MV-4-11 (cell line): ENCODE data around the gene FAM184A.
"Not testable (repeated sequence)": the region's sequence is repeated elsewhere in the genome, so short reads cannot be mapped to it uniquely, and the experiment has no call there.

Experiments
- DNase-seq: peaks from one replicate; lab custom pipeline; 2025; lab: John Stamatoyannopoulos, UW

FAM184A gene, protein sequence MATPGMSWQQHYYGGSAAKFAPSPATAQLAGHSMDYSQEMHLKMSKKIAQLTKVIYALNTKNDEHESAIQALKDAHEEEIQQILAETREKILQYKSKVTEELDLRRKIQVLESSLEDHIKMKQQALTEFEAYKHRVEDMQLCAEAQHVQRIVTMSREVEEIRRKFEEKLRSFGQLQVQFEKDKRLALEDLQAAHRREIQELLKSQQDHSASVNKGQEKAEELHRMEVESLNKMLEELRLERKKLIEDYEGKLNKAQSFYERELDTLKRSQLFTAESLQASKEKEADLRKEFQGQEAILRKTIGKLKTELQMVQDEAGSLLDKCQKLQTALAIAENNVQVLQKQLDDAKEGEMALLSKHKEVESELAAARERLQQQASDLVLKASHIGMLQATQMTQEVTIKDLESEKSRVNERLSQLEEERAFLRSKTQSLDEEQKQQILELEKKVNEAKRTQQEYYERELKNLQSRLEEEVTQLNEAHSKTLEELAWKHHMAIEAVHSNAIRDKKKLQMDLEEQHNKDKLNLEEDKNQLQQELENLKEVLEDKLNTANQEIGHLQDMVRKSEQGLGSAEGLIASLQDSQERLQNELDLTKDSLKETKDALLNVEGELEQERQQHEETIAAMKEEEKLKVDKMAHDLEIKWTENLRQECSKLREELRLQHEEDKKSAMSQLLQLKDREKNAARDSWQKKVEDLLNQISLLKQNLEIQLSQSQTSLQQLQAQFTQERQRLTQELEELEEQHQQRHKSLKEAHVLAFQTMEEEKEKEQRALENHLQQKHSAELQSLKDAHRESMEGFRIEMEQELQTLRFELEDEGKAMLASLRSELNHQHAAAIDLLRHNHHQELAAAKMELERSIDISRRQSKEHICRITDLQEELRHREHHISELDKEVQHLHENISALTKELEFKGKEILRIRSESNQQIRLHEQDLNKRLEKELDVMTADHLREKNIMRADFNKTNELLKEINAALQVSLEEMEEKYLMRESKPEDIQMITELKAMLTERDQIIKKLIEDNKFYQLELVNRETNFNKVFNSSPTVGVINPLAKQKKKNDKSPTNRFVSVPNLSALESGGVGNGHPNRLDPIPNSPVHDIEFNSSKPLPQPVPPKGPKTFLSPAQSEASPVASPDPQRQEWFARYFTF

DNA sequence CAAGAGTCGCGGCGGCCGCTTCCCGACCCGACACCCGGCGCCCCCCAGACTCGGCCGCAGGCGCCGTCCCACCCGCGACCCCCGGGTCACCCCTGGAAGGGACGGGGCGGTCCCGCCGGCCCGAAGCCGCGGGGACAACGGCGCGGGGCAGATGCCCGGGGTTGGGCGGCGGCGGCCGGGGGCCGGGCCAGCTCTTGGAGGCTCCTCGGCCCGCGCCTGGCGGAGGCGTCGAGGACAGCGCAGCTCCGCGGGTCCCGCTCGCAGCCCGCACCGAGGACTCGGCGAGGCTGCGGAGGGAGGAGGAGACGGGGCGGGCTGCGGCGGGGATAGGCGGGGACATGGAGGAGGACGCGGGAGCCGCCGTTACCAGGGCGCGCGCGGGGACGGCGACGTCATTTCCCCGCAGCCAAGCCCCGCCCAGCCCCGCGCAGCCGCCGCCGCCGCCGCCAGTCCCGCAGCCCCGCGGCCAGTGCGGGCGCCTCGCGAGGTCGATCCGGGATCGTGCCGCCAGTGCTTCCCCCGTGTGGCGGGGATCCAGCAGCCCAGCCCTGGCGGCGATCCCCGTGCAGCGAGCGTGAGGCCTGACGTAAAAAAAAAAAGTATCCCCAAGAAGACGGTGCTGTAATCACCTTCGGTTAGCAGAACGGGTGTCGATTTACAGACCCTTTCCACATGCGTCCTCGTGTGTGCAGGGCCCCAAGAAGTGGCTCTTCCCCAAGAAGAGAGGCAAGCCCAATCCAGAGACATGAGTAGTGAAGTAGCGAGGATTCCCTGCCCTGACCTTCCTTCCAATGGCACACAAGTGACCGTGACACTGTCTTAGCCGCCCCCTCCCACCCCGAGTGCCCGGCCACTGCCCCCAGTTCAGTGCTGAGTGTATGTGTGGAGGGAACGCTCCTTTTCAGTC, at the start of gene FAM184A:
FAM184A (minus strand) TSS at position 289 of the 907 bp plus-strand sequence. CDS start 365 bp downstream, outside the sequence.
- DNase-seq, result peak; percentile 20

DNA sequence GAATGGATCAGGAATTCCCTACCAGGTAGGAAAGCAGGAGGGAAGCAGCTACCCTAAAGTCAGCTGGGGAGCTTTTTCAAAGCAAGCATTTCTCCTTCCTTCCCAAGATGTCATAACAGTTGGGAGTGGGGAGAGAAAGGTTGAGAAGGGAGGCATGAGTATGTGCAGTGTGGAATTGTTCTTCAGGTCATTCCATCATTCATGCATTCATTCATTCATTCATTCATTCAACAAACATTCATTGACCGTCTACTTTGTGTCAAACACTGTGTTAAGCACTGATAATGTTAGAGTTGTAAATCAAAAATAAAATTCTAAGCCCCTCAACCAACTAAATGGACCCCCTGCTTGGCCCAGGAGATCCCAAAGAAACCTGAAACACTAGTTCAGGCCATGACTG, 49.2 kb upstream of the FAM184A start:
- DNase-seq, result no peak

DNA sequence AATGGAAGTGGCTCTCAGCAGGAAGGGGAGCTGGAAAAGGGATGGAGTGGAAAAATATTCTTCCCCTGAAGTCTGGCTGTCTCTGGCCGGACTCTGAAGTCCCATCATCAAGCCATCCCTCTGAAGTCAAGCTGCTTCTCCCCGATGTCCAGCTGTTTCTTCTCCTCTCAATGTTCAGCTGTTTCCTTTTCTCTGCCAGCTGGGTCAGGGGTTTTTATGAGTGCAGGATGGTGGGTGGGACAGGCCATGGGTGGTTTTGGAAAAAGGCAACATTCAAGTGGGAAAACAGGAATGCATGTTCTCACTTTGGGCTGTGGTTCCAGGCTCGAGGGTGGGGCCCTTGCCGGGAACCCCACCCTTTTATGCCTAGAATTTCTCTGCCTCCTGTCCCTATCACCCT, 48.4 kb upstream of the FAM184A start:
- DNase-seq, result no peak

DNA sequence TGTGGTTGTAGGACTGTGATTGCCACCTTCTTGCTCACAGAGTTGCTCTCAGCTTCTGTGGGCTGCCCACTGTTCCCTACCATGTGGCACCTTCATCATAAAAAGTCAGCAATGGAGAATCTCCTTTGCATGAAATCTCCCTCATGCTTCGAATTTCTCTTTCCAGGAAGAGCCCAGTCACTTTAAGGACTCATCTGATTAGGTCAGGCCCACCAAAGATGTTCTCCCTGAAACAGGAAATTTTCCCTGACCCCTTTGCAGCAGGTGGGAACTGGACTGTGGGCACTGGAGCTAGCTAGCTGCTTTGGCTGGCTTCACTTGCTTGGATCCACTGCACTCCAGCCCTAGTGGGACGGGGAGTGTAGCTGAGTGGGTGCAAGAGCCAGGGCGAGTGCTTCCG, 47.7 kb upstream of the FAM184A start:
- DNase-seq, result no peak

DNA sequence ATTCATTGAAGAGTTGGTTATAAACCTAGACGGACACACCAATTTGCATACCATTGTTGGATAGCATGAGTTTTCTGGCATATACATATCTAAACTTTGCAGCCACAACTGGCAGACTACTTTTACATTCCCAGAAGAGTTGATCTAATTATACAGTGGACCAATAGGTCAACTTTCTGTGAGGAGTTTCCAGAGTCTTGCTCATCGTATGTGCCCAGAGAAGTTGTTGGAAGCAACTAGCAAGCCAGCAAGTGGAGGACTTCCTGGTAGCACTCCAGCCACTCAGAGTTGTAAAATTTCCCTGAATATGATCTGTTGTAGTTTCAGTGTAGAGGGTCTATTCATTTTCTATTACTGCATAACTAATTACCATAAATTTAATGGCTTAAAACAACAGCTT, 47.1 kb upstream of the FAM184A start:
- no peak for DNase-seq

DNA sequence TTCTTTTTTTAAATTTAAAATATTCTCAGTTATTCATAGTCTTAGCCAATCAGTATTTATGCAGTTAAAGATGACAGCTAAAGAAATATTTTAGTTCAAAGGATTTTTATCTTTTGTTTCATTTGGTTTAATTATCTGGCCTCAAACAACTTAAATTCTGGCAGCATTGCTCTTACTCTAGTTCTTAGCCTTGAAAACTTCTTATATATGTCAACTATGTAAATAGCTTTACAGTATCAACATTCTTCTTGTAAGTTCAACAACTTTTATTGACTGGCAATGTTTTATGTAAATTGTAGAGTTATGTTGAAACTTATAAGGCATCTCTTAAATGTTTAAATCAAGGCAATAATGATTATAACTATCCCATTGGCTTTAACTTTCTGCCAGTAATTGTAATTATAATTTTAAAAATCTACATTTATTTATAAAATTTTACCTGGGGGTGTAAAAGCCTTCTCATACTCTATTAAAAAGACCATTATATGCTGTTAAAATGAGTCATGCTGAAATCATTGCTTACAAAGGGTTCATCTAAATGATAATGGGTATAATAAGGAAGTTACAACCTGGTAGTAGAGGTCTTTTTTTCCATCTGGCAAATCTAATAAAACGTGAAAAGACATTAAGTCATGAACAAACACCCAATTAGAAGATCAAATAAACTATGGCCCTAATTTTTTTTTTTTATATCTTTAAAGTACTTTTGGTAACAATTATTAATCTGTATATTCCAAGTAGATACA, 45.8 kb upstream of the FAM184A start:
- DNase-seq, result no peak

DNA sequence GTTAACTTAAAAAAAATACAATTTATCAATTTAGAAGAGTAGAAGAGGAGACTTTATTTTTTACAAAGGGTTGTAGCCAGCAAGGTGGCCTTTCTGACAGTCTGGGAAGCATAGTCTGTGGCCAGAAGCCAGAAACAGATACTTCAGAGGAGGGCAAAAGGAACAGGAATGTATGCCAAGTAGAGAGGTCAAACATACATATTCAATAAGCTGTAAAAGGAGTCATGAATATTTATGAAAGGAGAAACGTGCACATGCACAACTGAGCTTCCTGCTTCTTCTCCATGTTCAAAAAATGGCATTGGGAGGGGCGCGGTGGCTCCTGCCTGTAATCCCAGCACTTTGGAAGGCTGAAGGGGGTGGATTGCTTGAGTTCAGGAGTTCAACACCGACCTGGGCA, 43.9 kb upstream of the FAM184A start:
- no peak for DNase-seq

DNA sequence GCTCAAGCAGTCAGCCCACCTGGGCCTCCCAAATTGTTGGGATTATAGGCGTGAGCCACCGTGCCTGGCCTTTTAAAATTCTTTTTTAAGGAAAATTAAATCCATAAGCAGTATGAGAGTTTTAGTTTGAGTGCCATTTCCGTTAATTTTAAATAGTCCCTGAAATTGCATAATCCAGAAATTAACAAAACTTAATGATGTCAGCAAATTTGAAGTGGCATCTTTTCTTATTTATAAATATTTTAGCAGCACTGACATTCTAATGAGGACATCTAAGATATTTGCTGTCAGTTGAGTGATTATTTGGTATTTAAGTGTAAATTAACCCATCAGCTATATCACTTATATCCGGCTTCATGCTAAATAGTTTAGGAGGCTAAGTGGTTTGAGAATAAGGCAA, 42.9 kb upstream of the FAM184A start:
- no peak for DNase-seq

DNA sequence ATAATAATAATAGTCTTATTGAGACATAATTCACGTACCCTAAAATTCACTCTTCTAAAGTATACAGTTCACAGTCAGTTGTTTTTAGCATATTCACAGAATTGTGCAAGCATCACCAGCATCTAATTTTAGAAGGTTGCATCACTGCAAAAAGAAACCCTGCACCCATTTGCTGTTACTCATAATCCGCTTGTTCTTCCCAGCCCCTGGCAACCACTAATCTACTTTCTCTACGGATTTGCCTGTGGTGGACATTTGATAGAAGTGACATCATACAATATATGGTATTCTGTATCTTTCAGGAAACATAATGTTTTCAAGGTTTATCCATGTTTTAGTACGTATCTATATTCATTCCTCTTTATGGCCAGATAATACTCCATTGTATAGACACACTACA, 41.5 kb upstream of the FAM184A start:
- DNase-seq, result peak; percentile 97

DNA sequence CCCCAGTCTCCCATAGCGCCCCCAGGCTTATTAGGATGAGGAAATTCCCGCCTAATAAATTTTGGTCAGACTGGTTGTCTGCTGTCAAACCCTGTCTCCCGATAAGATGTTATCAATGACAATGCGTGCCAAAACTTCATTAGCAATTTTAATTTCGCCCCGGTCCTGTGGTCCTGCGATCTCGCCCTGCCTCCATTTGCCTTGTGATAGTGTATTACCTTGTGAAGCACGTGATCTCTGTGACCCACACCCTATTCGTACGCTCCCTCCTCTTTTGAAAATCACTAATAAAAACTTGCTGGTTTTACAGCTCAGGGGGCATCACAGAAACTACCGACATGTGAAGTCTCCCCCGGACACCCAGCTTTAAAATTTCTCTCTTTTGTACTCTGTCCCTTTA, 40.6 kb upstream of the FAM184A start:
- DNase-seq, result not testable (repeated sequence)

DNA sequence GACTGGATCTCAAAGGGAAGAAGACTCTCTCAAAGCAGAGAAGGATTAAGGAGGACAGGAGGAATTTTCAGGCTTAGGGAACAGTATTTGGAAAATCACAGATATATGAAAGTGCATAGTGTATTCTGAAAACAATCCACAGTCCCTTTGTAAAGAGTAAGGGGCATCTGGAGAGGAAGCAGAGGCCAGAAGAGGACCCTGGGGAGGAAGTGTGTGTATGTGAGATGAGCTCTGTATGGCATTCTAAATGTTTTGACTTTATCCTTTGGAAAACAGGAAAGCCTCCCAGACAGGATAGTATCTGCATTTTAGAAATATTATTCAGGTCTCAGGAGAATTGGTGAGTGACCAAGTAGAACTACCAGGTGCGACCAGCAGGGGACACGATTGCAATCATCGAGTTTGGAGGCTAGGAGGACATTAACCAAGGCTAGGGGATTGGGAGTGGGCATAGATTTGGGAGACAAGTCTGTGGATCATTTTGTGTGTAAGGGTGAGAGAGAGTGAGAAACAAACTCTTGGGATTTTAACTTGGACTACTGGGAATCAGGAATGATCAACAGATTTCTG, 38.3 kb upstream of the FAM184A start:
- DNase-seq, result no peak

DNA sequence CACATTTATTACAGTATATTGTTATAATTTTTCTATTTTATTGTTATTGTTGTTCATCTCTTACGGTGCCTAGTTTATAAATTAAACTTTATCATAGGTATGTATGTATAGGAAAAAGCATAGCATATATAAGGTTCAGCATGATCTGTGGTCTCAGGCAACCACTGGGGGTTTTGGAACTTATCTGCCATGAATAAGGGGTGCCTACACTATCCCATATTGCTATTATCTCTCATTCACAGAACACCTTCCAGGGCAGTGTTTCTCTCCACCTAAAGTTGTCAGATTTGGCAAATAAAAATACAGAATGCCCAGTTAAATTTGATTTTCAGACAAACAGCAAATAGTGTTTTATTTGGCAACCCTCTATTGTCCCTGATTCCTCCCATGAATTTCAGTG, 35.5 kb upstream of the FAM184A start:
- DNase-seq, result no peak

DNA sequence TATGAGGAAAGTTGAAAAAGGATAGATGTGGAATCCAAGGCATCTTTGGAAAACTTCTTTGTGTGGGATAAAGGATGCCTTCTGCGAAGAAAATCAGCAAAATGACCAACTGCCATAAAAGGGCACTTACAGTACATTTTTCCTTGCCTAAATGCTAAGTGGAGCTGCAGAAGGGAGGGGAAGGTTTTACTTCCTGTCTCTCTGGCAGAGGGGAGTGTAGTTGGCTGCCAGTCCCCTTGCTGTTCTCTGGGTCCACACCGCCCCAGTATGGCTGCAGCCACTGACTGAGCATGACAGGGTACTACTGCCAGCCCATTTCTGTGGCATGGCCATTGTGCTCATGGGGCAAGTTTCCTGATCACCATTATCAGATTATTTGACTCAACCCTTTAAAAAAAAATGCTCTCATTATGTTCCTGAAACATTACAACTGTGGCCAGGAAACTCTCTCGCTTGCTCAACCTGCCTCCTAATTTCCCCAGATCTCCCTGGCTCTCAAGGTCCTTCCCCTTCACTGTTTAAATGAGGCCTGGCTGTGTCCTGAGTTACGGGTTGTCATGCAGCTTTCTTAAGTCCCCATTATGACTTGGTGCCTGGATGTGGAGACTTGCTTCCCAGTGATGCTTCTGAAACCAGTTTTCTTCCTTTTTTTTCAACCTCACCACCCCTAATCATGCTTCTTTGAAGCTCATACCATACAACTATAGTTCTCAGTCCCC, 34.5 kb upstream of the FAM184A start:
- DNase-seq, result peak; percentile 77

DNA sequence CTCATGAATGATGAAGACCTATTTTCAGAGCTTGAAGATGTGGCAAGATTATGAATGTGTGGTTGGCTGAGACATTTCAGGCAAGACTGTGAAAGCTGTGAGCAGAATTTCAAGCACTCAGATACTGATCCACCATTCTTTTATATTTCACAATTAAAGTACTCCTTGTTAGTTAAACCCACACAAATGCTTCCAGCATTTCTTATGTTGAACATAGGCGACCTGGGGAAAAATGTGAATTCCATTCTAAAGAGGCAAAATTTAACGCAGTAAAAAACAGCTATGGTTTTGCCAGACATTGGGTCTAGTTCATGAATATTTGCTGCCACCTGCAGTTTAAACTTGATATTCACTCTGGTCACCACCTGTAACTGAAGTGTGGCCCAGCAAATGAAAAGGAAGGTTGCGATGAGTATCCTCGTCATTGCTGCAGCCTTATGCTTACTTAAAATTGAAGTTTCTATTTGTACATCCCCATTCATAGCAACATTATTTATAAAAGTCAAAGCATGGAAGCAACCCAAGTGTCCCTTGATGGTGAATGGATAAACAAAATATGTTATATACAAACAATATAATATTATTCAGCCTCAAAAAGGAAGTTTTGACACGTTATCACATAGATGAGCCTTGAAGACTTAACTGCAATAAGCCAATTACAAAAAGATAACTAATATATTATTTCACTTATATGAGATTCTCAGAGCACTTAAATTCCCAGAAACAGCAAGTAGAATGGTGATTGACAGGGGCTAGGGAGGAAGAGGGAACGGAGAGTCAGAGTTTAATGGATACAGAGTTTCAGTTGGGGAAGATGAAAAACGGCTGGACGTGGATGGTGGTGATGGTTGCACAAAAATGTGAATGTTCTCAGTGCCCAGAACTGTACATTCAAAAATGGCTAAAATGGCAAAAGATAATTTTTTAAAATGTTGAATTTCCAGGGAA, 32.4 kb upstream of the FAM184A start:
- peak; percentile 43 for DNase-seq

DNA sequence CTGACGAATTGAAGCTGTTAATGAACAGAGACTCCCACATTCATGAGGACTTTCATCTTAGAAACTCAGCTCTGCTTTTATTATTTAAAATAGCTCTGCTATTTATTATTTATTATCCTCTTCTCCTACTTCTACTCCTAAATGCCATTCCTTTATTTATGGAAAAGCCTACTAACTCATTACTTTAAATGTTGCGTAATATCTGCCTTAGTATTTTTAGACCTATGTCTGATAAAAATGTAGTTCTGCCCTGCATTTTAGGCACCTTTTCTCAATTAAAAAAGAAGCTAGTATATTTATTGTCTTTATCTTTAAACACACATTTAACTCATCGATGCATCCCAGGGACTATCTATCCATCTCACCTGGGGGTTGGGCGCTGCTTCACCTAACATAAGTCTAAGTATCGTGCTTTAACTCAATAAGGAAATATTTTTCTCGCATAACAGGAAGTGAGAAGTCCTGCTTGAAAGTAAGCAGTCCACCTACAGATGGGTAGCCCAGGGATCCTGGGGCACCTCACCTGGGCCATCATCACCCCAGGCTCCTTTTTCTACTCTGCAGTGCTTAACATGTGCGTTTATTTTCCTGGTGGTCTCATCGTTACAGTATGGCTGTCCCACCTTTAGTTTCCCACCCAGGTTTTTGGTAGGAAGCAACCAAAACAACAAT, 31.3 kb upstream of the FAM184A start:
- DNase-seq, result no peak

DNA sequence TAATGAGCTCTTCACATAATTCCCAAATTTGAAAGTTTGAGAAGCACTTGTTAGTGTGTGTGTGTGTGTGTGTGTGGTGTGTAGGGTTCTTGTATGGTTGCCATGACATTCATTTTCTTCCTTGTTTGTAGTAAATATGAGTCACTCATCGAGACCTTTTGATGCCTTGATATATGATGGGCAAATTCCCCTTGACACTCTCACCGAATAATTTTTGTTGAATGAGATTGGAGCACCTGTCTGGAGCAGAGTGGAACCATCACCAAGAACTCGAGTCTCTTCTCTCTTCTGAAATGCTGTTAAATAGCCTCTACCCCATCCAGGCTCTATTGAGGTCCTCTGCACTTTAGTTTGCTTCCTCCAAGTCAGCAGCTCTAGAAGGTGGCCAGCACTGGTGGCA, 29.6 kb upstream of the FAM184A start:
- DNase-seq, result no peak

DNA sequence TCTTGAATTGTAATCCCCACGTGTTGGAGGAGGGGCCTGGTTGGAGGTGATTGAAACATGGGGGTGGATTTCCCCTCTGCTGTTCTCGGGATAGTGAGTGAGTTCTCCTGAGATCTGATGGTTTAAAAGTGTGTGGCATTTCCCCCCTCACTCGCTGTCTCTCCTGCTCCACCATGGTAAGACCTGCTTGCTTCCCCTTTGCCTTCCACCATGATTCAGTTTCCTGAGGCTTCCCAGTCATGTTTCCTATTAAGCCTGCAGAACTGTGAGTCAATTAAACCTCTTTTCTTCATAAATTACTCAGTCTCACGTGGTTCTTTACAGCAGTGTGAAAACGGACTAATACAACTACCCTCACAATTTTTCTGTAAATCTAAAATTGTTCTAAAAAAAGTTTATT, 26.8 kb upstream of the FAM184A start:
- no peak for DNase-seq

DNA sequence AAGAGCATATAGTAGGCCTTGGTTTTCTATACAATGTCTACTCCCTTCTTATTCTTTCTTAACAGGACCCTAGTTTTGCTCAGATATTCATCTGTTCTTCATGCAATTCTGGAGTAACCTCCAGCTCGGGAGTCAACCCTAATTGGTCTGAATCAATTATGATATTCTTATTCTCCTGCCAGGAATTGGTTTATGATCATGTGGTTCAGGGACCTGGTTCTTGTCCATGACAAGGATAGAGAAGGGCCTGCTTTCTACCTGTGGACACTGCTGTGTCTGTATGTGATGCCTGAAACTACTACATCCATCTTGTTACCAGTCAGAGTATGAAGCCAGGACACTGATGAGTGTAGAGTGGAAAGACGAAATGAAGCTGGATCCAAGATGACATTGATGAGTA, 24.4 kb upstream of the FAM184A start:
- no peak for DNase-seq
